ENCODE results near the gene INCA1. TPM values are rescaled to one million over a fixed set of nuclear protein-coding genes. Genes with fewer than 3 reads are reported as not detected.
A peak's percentile ranks its signal among the peaks of the same experiment; 100 is the strongest.

INCA1 gene
- total and polyA plus RNA-seq, 2 of the 13 experiments (the other 11 are each of a cell fraction or from before 2014, with no cell fraction given), result 0.93 to 2.6 TPM

- TF ChIP-seq ZMAT3 (CRISPR knock-in tag; conservative IDR thresholded peaks at IDR 0.05) (0 out of 2 replicates have a peak, but pooled peaks have one; percentile 87), MYPOP (CRISPR knock-in tag; IDR thresholded peaks at IDR 0.05) (peak; percentile 24; the same call in 1 of the 2 replicates), ZNF879 (CRISPR knock-in tag; IDR thresholded peaks at IDR 0.05) (no peak), YEATS4 (CRISPR knock-in tag; IDR thresholded peaks at IDR 0.05; ENCODE audit: borderline replicate concordance) (peak; percentile 43; the same call in 1 of the 2 replicates), ZNF501 (CRISPR knock-in tag; IDR thresholded peaks at IDR 0.05) (peak; percentile 56; the same call in 1 of the 2 replicates), ZBTB7A (CRISPR knock-in tag; IDR thresholded peaks at IDR 0.05) (no peak), ZNF296 (CRISPR knock-in tag; conservative IDR thresholded peaks at IDR 0.05) (no peak), GFI1 (CRISPR knock-in tag; IDR thresholded peaks at IDR 0.05; ENCODE audit: borderline replicate concordance) (0 out of 2 replicates have a peak, but pooled peaks have one; percentile 63), RBM22 (optimal IDR thresholded peaks at IDR 0.05; ENCODE audit: low read length) (peak; percentile 46), IRX3 (CRISPR knock-in tag; IDR thresholded peaks at IDR 0.05; ENCODE audit: borderline replicate concordance, low read depth) (0 out of 2 replicates have a peak, but pooled peaks have one; percentile 51), ZNF740 (CRISPR knock-in tag; IDR thresholded peaks at IDR 0.05) (peak; percentile 30; the same call in 1 of the 2 replicates), FOXP1 (IDR thresholded peaks at IDR 0.05) (no peak), FOXP1 (CRISPR knock-in tag; IDR thresholded peaks at IDR 0.05) (no peak), FOXK1 (CRISPR knock-in tag; IDR thresholded peaks at IDR 0.05; ENCODE audit: borderline replicate concordance, low read depth) (no peak), ATRX (CRISPR knock-in tag; IDR thresholded peaks at IDR 0.05; ENCODE audit: borderline replicate concordance) (no peak), GATAD1 (CRISPR knock-in tag; IDR thresholded peaks at IDR 0.05) (0 out of 2 replicates have a peak, but pooled peaks have one; percentile 13), ZBTB8A (CRISPR knock-in tag; IDR thresholded peaks at IDR 0.05; ENCODE audit: borderline replicate concordance, low read depth) (no peak), ZNF329 (CRISPR knock-in tag; IDR thresholded peaks at IDR 0.05; ENCODE audit: low read depth) (0 out of 2 replicates have a peak, but pooled peaks have one; percentile 23), ATF7-NPFF (CRISPR knock-in tag; IDR thresholded peaks at IDR 0.05; ENCODE audit: low read depth) (peak; percentile 28; the same call in 1 of the 2 replicates)
- TF ChIP-seq, protein P1, sequence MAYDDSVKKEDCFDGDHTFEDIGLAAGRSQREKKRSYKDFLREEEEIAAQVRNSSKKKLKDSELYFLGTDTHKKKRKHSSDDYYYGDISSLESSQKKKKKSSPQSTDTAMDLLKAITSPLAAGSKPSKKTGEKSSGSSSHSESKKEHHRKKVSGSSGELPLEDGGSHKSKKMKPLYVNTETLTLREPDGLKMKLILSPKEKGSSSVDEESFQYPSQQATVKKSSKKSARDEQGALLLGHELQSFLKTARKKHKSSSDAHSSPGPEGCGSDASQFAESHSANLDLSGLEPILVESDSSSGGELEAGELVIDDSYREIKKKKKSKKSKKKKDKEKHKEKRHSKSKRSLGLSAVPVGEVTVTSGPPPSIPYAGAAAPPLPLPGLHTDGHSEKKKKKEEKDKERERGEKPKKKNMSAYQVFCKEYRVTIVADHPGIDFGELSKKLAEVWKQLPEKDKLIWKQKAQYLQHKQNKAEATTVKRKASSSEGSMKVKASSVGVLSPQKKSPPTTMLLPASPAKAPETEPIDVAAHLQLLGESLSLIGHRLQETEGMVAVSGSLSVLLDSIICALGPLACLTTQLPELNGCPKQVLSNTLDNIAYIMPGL (CRISPR knock-in tag; IDR thresholded peaks at IDR 0.05; ENCODE audit: borderline replicate concordance in 1 of 2, low read depth in 1 of 2), result peak; percentile 62 to 65; a peak in 3 of 4 replicates
- TF ChIP-seq, protein P2, sequence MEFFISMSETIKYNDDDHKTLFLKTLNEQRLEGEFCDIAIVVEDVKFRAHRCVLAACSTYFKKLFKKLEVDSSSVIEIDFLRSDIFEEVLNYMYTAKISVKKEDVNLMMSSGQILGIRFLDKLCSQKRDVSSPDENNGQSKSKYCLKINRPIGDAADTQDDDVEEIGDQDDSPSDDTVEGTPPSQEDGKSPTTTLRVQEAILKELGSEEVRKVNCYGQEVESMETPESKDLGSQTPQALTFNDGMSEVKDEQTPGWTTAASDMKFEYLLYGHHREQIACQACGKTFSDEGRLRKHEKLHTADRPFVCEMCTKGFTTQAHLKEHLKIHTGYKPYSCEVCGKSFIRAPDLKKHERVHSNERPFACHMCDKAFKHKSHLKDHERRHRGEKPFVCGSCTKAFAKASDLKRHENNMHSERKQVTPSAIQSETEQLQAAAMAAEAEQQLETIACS (CRISPR knock-in tag; IDR thresholded peaks at IDR 0.05), result peak; percentile 91
- TF ChIP-seq, protein P3, sequence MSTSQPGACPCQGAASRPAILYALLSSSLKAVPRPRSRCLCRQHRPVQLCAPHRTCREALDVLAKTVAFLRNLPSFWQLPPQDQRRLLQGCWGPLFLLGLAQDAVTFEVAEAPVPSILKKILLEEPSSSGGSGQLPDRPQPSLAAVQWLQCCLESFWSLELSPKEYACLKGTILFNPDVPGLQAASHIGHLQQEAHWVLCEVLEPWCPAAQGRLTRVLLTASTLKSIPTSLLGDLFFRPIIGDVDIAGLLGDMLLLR (CRISPR knock-in tag; IDR thresholded peaks at IDR 0.05), result peak; percentile 43; the same call in 1 of the 2 replicates
These were observed at the start of gene INCA1, which contains the start of gene KIF1C (continued) for GRCh38 chr17:4997302-4998026.

All from HepG2 (cell line).